ENCODE results near the gene C2CD4D. TPM values are rescaled to one million over a fixed set of nuclear protein-coding genes. Genes with fewer than 3 reads are reported as not detected.

C2CD4D gene
- total RNA-seq, 5 donors from 2014 or later (not counting 1 experiment from before 2014, with no cell fraction given): 0.26 to 1.1 (median 0.85) TPM

DNA sequence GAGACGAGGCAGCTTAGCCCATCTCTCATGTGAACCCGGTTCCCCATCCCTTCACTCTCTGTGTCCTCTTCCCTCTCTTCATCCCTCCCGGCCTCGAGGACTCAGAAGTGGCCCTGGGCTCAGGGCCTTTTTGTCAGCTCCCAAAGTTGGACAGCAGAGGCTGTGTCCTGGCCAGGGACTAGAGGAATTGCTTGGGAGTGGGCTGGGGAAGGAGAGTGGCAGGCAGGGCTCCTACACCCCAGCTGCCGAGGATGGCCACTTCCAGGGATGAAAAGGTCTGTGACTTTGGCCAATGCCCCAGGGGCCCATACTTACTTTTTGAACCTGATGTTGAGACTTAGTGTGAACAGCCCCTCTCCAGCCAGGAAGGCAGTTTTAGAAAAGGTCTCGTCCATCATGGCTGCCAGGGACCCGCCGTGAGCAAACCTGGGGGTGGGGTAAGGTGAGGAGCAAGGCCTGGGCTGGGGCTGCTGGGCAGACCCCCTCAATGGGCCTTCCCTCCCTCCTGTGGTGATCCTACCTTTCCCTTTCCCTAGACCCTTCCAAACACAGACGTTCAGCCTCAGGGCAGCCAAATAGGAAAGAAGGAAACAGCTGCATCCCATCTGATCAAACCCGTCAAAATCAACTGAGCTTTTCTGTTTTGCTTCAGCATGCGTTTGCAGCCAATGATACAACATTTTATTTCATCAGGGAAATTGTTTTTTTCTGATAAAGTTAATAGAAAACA is 8.4 kb upstream of the C2CD4D start:
- Histone ChIP-seq H3K9me3 (no peaks in the 10 kb centered on the region), H3K27ac (ENCODE audit: low read length) (no peak overlapping the region), H3K4me3 (ENCODE audit: control insufficient read depth in 1 of 2, extremely low read depth in 1 of 2, low read length in 1 of 2) (no peak overlapping the region), H3K4me1 (ENCODE audit: control insufficient read depth in 1 of 2, extremely low read depth in 1 of 2, insufficient read depth in 2 of 2, low read length in 2 of 2) (peaks cover 0 to 17% of the 10 kb centered on the region in 2 experiments), H3K36me3 (ENCODE audit: control insufficient read depth in 2 of 2, extremely low read depth in 1 of 2, insufficient read depth in 1 of 2, low read length in 1 of 2) (peaks cover 0 to 7% of the 10 kb centered on the region in 2 donors), H3K27me3 (replicated peaks in 1 of 2; ENCODE audit: control insufficient read depth in 2 of 2, extremely low read depth in 1 of 2, insufficient read depth in 2 of 2, low read length in 1 of 2) (no peaks in the 10 kb centered on the region)
- Mint-ChIP-seq H3K27me3 (no peaks in the 10 kb centered on the region), H3K4me1 (peaks cover 0 to 19% (median 7%) of the 10 kb centered on the region in 3 donors), H3K9me3 (no peaks in the 10 kb centered on the region), H3K4me3 (no peak overlapping the region), H3K27ac (no peak overlapping the region), H3K36me3 (peaks cover 19% of the 10 kb centered on the region)
- no peak for ATAC-seq (replicated peaks in 1 of 4)
- ChIA-PET POLR2A (no interaction called here), CTCF (interaction anchor here in 1 of 2 donors (0.7 to 1.2 kb wide), 2 partner anchors 18 to 22 kb away, joined by 3 read pairs; no protein-coding TSS in a partner anchor)
- WGBS (ENCODE audit: insufficient coverage): 83% methylated on average over 3 of the region's 11 CpGs
- DNase-seq: no peak

DNA sequence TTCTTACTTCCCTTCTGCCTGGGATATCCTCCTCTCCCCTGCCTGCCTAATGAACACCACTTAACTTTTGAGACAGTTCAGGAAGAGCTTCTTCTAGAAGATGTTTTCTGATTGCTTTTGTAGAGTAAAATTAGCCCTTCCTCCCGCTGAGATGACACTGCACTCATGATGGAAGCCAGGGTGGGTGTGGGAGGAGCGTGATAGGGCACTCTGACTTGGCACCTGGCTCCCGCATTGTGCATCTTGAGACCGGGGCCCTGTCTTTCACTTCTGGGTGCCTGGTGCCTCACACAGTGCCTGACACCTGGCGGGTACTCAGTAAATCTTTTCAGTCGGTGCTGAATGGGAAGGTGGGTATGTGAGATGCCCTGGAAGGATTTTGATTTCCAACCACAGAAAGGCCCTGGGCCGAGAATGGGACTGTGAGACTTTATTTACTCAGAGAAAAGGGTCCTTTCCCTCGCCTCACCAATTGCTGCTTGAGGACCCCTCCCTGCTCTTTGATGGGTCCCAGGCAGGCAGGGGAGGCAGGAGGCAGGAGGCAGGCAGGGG is 7.1 kb upstream of the C2CD4D start:
- ChIA-PET POLR2A (no interaction called here), CTCF (no interaction called here)
- H3K4me3 ChIP-seq (ENCODE audit: control insufficient read depth in 1 of 2, extremely low read depth in 1 of 2, low read length in 1 of 2): no peak overlapping the region
- H3K27me3 Mint-ChIP-seq: no peaks in the 10 kb centered on the region
- ATAC-seq (replicated peaks in 1 of 4) (no peak), DNase-seq (no peak)
- H3K36me3 Mint-ChIP-seq: peaks cover 19% of the 10 kb centered on the region
- no peaks in the 10 kb centered on the region for H3K9me3 Mint-ChIP-seq
- peak overlapping the region; percentile 8 to 9 for H3K27ac Mint-ChIP-seq
- no peaks in the 10 kb centered on the region for H3K9me3 ChIP-seq
- H3K27ac ChIP-seq (ENCODE audit: low read length): no peak overlapping the region
- no peaks in the 10 kb centered on the region for H3K27me3 ChIP-seq (replicated peaks in 1 of 2; ENCODE audit: control insufficient read depth in 2 of 2, extremely low read depth in 1 of 2, insufficient read depth in 2 of 2, low read length in 1 of 2)
- H3K4me3 Mint-ChIP-seq: no peak overlapping the region
- peaks cover 0 to 20% (median 8%) of the 10 kb centered on the region in 3 donors for H3K4me1 Mint-ChIP-seq
- WGBS (ENCODE audit: insufficient coverage): 66% methylated on average over 4 of the region's 8 CpGs
- H3K4me1 ChIP-seq (ENCODE audit: control insufficient read depth in 1 of 2, extremely low read depth in 1 of 2, insufficient read depth in 2 of 2, low read length in 2 of 2): peaks cover 0 to 17% of the 10 kb centered on the region in 2 experiments
- H3K36me3 ChIP-seq (ENCODE audit: control insufficient read depth in 2 of 2, extremely low read depth in 1 of 2, insufficient read depth in 1 of 2, low read length in 1 of 2): peaks cover 0 to 7% of the 10 kb centered on the region in 2 donors

DNA sequence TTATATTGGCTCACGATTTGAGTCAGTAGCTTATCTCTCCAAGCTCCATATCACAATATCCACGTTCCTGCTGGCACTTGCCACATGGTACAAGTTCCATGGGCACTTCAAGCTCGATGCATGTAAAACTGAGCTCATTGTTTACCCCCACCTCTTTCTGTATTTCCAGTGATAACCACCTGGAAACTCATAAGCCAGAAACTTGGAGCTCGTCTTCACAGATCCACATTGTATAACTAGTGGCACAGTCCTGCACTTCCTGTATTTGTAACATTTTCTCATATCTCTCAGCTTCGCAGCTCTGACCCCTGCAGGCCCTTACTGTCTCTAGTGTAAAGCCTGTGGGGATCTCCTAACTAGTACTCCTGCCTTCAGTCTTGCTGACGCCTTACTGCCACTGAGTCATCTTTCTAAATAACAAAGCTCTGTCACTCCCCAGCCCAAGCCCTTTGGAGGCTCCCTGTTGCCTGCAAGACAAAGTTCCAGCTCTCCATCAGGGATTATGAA is 6.5 kb upstream of the C2CD4D start:
- no peaks in the 10 kb centered on the region for H3K9me3 Mint-ChIP-seq
- Histone ChIP-seq H3K27ac (ENCODE audit: low read length) (no peak overlapping the region), H3K27me3 (replicated peaks in 1 of 2; ENCODE audit: control insufficient read depth in 2 of 2, extremely low read depth in 1 of 2, insufficient read depth in 2 of 2, low read length in 1 of 2) (no peaks in the 10 kb centered on the region), H3K9me3 (no peaks in the 10 kb centered on the region), H3K4me1 (ENCODE audit: control insufficient read depth in 1 of 2, extremely low read depth in 1 of 2, insufficient read depth in 2 of 2, low read length in 2 of 2) (peaks cover 0 to 17% of the 10 kb centered on the region in 2 experiments), H3K4me3 (ENCODE audit: control insufficient read depth in 1 of 2, extremely low read depth in 1 of 2, low read length in 1 of 2) (no peak overlapping the region), H3K36me3 (ENCODE audit: control insufficient read depth in 2 of 2, extremely low read depth in 1 of 2, insufficient read depth in 1 of 2, low read length in 1 of 2) (peaks cover 0 to 7% of the 10 kb centered on the region in 2 donors)
- DNase-seq (no peak), ATAC-seq (replicated peaks in 1 of 4) (no peak)
- 69% methylated on average over 6 of the region's 6 CpGs for WGBS (ENCODE audit: insufficient coverage)
- H3K27me3 Mint-ChIP-seq: no peaks in the 10 kb centered on the region
- H3K4me3 Mint-ChIP-seq: no peak overlapping the region
- CTCF ChIA-PET: no interaction called here
- POLR2A ChIA-PET: no interaction called here
- H3K27ac Mint-ChIP-seq: peak overlapping the region; percentile 8 to 9
- peaks cover 0 to 22% (median 10%) of the 10 kb centered on the region in 3 donors for H3K4me1 Mint-ChIP-seq
- H3K36me3 Mint-ChIP-seq: peaks cover 18% of the 10 kb centered on the region

DNA sequence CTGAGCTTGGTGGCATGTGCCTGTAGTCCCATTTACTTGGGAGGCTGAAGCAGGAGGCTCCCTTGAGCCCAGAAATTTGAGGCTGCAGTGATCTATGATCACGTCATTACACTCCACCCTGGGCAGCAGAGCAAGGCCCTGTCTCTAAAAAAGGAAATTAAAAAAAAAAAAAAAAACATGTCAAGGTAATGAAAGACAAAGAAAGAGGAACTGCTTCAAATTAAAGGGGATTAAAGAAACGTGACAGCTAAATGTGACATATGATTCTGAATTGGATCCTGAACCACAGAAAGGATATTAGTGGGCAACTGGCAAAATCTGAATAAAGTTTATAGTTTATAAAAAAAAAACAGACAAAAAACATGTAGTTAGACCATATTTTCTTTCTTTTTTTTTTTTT is 3.8 kb upstream of the C2CD4D start:
- no peak overlapping the region for H3K27ac ChIP-seq (ENCODE audit: low read length)
- H3K4me1 ChIP-seq (ENCODE audit: control insufficient read depth in 1 of 2, extremely low read depth in 1 of 2, insufficient read depth in 2 of 2, low read length in 2 of 2): peaks cover 3 to 30% of the 10 kb centered on the region in 2 experiments
- H3K9me3 Mint-ChIP-seq: no peaks in the 10 kb centered on the region
- no peaks in the 10 kb centered on the region for H3K27me3 ChIP-seq (replicated peaks in 1 of 2; ENCODE audit: control insufficient read depth in 2 of 2, extremely low read depth in 1 of 2, insufficient read depth in 2 of 2, low read length in 1 of 2)
- DNase-seq (no peak), ATAC-seq (replicated peaks in 1 of 4) (no peak)
- H3K4me3 ChIP-seq (ENCODE audit: control insufficient read depth in 1 of 2, extremely low read depth in 1 of 2, low read length in 1 of 2): no peak overlapping the region
- no peaks in the 10 kb centered on the region for H3K27me3 Mint-ChIP-seq
- H3K36me3 ChIP-seq (ENCODE audit: control insufficient read depth in 2 of 2, extremely low read depth in 1 of 2, insufficient read depth in 1 of 2, low read length in 1 of 2): peaks cover 0 to 3% of the 10 kb centered on the region in 2 donors
- H3K4me3 Mint-ChIP-seq: no peak overlapping the region
- ChIA-PET POLR2A (interaction anchor here in 1 of 2 donors (0.7 kb wide), 1 partner anchor 184 kb away, joined by 8 read pairs; no protein-coding TSS in a partner anchor), CTCF (no interaction called here)
- peaks cover 10% of the 10 kb centered on the region for H3K36me3 Mint-ChIP-seq
- peaks cover 17 to 39% (median 32%) of the 10 kb centered on the region in 3 donors for H3K4me1 Mint-ChIP-seq
- no peaks in the 10 kb centered on the region for H3K9me3 ChIP-seq
- H3K27ac Mint-ChIP-seq: no peak overlapping the region
- 100% methylated on average over 1 of the region's 2 CpGs for WGBS (ENCODE audit: insufficient coverage)

DNA sequence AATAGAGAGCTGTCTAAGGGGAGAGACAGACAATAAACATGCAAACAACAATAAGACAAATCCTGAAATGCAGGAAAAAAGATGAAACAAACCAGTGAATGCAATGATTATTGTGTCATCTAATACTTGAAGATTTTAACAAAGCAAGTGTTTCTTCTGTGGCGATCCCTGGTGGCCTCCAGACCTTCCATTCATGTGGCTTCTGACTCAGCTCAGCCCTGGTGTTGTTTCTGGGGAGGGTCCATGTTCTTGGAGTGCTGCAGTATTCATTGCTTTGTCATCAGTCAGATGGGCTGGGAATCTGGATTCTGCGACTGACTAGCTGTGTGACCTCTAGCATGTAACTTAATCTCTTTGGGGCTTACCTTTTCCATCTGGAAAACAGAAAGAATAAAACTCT is 1.5 kb upstream of the C2CD4D start:
- no peak for DNase-seq
- no peak for ATAC-seq (replicated peaks in 1 of 4)
- H3K4me3 Mint-ChIP-seq: peak overlapping the region in 1 of 3 donors; percentile 90
- H3K27me3 Mint-ChIP-seq: peaks cover 0 to 2% of the 10 kb centered on the region in 2 donors
- WGBS (ENCODE audit: insufficient coverage): no CpG with 5 or more reads among the region's 2 CpGs
- no peak overlapping the region for H3K4me3 ChIP-seq (ENCODE audit: control insufficient read depth in 1 of 2, extremely low read depth in 1 of 2, low read length in 1 of 2)
- peak overlapping the region; percentile 20 for H3K27ac ChIP-seq (ENCODE audit: low read length)
- H3K36me3 Mint-ChIP-seq: peaks cover 5% of the 10 kb centered on the region
- H3K4me1 ChIP-seq (ENCODE audit: control insufficient read depth in 1 of 2, extremely low read depth in 1 of 2, insufficient read depth in 2 of 2, low read length in 2 of 2): peaks cover 3 to 39% of the 10 kb centered on the region in 2 experiments
- POLR2A ChIA-PET: interaction anchor here (0.6 to 1.1 kb wide), 2 partner anchors 78 to 99 kb away, joined by 3 read pairs; partner anchors contain the start of gene MRPL9 (in 1 of the 2)
- no peaks in the 10 kb centered on the region for H3K9me3 ChIP-seq
- peak overlapping the region; percentile 90 to 93 for H3K27ac Mint-ChIP-seq
- no peaks in the 10 kb centered on the region for H3K9me3 Mint-ChIP-seq
- no peaks in the 10 kb centered on the region for H3K27me3 ChIP-seq (replicated peaks in 1 of 2; ENCODE audit: control insufficient read depth in 2 of 2, extremely low read depth in 1 of 2, insufficient read depth in 2 of 2, low read length in 1 of 2)
- H3K36me3 ChIP-seq (ENCODE audit: control insufficient read depth in 2 of 2, extremely low read depth in 1 of 2, insufficient read depth in 1 of 2, low read length in 1 of 2): no peaks in the 10 kb centered on the region
- CTCF ChIA-PET: interaction anchor here in 1 of 2 donors (0.6 to 1.3 kb wide), 3 partner anchors 17 to 302 kb away, joined by 3 read pairs; no protein-coding TSS in a partner anchor
- H3K4me1 Mint-ChIP-seq: peaks cover 34 to 48% (median 43%) of the 10 kb centered on the region in 3 donors

DNA sequence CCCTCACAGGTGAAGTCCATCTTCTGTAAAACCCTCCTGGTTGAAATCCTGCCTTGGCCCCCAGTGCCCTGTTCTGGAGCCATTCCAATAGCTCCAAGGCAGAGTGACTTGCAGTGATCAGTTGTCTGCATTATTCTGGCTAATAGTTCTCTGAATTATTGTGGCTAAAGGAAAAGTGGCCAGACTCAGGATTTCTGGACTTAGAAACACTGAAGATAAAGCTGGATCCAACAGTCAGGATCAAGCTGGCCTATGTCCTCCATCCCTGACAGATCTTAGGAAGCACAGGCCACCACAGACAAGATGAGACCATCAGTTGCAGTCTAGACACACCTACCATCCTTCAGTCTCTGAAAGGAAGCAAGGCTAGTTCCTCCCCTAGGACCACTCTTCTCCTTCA is 801 bp upstream of the C2CD4D start:
- ChIA-PET CTCF (interaction anchor here in 1 of 2 donors (0.6 to 1.3 kb wide), 4 partner anchors 10 to 557 kb away, joined by 3 read pairs; no protein-coding TSS in a partner anchor), POLR2A (interaction anchor here in 1 of 2 donors (0.6 to 1.1 kb wide), 2 partner anchors 13 to 77 kb away, joined by 3 to 6 read pairs; partner anchors contain the start of gene MRPL9)
- no peaks in the 10 kb centered on the region for H3K36me3 ChIP-seq (ENCODE audit: control insufficient read depth in 2 of 2, extremely low read depth in 1 of 2, insufficient read depth in 1 of 2, low read length in 1 of 2)
- H3K27ac ChIP-seq (ENCODE audit: low read length): peak overlapping the region; percentile 91
- H3K36me3 Mint-ChIP-seq: peaks cover 3% of the 10 kb centered on the region
- no peak for ATAC-seq (replicated peaks in 1 of 4)
- no peak for DNase-seq
- peak overlapping the region; percentile 90 to 93 for H3K27ac Mint-ChIP-seq
- no peaks in the 10 kb centered on the region for H3K9me3 ChIP-seq
- H3K4me1 Mint-ChIP-seq: peaks cover 34 to 52% (median 41%) of the 10 kb centered on the region in 3 donors
- H3K27me3 ChIP-seq (replicated peaks in 1 of 2; ENCODE audit: control insufficient read depth in 2 of 2, extremely low read depth in 1 of 2, insufficient read depth in 2 of 2, low read length in 1 of 2): no peaks in the 10 kb centered on the region
- H3K27me3 Mint-ChIP-seq: peaks cover 0 to 2% of the 10 kb centered on the region in 2 donors
- H3K4me3 ChIP-seq (ENCODE audit: control insufficient read depth in 1 of 2, extremely low read depth in 1 of 2, low read length in 1 of 2): peak overlapping the region in 1 of 2 donors; percentile 69
- no peaks in the 10 kb centered on the region for H3K9me3 Mint-ChIP-seq
- H3K4me3 Mint-ChIP-seq: peak overlapping the region; percentile 77 to 90 (median 82)
- H3K4me1 ChIP-seq (ENCODE audit: control insufficient read depth in 1 of 2, extremely low read depth in 1 of 2, insufficient read depth in 2 of 2, low read length in 2 of 2): peaks cover 3 to 40% of the 10 kb centered on the region in 2 experiments
